Superior temporal gyrus (tissue), 1 donor: ENCODE measurements around the gene CCDC33.

ENCODE experiments used
- DNase-seq: peaks from one replicate; pipeline ENCODE4 v3.0.0-alpha.2; 2016; ENCODE audit errors: extremely low spot score

CCDC33 gene

GRCh38 chr15:74235962-74236361 lies at the start of gene CCDC33:
Gene CCDC33, plus strand, starts transcription at chr15:74236326. Its CDS starts 394 bp downstream, at chr15:74236720.
- no peak for DNase-seq

DNA sequence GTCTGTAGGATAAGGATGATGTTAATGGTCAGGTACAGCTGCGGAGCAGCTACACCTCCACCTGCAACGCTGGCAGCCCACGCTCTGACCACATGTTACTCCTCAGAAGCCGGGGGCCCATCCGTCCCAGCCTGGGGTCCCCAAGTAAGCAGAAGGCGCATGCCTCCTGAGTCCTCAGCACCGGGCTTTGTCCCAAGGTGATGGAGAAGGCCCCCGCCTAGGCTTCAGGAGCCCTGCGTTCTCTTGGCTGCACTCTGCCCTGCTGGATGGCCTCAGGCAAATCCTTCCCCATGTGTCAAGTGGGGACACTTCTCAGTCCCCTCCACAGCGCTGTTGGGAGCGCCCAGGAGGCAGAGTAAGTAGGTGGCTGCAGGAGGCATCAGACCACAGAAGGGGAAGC lies 47.9 kb upstream of the CCDC33 start:
- no peak for DNase-seq

- DNase-seq: no peak
Measured at GRCh38 chr15:74191798-74192197, 44.3 kb upstream of the CCDC33 start.

DNA sequence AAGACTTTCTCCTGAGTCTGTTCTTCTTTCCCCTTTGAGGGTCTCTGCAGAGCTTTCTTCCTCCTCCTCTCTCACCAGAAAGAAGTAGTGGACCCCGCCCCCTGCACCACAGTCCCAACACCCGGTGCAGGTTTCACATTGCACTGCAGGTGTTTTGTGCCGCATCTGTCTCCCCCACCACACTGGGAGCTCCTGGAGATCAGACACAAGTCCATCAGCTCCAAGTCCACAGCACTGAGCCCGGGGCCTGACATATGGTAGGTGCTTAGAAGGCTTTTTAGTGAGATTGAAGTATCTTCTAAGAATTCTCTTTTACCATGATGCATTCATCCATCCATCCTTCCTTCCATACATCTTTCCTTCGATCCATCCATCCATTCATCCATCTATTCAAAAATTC lies 43.4 kb upstream of the CCDC33 start:
- no peak for DNase-seq

DNA sequence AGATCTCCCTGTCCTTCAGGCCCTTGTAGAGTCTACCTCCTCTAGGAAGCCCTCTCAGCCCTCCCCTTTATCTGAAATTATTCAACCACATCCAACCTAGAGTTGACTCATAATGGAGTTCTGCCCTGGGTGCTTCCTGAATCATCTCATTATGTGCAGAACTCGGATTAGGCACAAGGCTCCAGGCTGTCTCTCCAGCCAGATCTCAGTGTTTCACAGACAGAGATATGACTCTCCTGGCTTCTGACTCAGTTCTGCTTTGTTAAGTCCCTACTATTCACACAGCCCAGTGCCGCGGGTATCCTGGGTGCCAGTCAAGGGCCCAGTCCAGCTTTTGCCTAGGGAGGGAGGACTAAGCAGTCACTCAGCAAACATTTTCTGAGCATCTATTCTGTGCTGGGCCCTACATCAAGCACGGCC lies 42.8 kb upstream of the CCDC33 start:
- DNase-seq: no peak

GRCh38 chr15:74193905-74194304 lies 42.2 kb upstream of the CCDC33 start:
- no peak for DNase-seq

GRCh38 chr15:74194572-74195559 lies 41.3 kb upstream of the CCDC33 start:
- no peak for DNase-seq

GRCh38 chr15:74196175-74196574 lies 40.0 kb upstream of the CCDC33 start:
- DNase-seq: no peak

DNA sequence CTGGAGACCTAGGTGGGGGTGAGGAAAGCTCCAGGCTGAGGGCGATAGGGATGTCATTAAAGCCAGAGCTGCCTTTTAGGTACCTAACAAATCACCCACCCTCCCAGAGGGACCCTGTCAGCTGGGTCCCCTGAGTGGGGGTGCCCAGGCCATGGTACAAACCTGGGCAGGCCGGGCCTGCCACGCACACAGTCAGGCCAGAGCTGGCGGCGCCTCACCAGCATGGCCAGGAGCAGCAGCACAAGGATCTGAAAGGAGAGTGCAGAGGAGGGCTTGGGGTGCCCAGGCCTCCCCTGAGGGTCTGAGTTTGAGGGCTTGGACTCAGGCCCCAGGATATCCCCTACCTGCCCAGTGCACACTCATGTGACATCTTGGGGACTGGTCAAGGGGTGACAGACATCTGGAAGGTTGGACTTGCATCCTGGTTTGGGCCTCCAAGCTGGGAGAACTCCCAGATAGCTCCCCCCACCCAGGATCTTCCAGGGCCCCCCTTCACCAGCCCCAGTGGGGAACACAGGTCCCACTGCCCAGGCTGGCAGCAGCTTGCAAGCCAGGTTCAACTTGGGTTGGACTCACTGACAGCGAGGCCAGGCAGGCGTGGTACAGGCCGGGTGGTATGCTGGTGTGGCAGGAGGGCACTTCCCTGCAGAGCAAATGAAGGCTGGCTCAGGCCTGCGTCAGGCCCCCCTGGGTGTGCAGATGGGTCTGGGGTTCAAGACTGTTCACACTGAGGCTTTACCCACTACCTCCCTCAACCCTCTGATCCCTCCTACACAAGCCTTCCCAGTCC lies 38.8 kb upstream of the CCDC33 start:
- no peak for DNase-seq

DNA sequence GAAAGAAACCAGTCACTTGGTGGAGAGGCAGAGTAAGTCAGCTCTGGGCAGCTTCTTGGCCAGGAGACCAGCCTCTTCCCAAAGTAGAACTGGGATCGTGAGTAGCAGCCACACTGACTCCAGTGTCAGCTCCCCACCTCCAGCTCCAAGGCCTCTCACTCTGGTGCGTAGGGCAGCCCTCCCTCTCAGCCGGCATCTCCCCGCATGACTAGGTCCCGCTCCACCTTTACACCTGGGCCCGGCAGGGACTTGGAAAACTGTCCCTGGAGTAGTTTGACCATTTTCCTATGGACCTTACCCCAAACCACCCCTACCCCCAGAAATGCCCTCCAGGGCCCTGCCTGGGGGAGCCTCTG lies 36.9 kb upstream of the CCDC33 start:
- DNase-seq: no peak

DNA sequence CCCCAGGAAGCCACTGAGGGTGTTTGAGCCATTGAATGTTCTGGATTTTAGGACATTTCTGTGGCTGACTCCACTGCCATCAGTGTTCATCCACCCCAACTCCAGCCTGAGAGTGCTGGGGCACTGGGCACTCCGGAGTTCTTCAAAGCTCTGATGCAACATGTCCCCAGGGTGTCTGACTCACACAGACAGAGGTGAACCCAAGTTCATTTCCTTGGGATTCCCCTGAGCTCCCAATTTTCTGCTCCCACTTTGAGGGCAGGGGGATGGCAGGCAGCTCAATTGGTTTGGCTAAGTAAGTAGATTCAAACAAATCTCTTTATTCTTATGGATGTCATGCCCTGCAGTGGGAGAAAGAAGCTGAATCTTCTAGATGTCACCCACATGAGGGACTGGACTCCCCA lies 35.7 kb upstream of the CCDC33 start:
- DNase-seq: no peak

GRCh38 chr15:74200871-74201419 lies 35.2 kb upstream of the CCDC33 start:
- no peak for DNase-seq

GRCh38 chr15:74201710-74202420 lies 34.3 kb upstream of the CCDC33 start:
- DNase-seq: no peak

DNA sequence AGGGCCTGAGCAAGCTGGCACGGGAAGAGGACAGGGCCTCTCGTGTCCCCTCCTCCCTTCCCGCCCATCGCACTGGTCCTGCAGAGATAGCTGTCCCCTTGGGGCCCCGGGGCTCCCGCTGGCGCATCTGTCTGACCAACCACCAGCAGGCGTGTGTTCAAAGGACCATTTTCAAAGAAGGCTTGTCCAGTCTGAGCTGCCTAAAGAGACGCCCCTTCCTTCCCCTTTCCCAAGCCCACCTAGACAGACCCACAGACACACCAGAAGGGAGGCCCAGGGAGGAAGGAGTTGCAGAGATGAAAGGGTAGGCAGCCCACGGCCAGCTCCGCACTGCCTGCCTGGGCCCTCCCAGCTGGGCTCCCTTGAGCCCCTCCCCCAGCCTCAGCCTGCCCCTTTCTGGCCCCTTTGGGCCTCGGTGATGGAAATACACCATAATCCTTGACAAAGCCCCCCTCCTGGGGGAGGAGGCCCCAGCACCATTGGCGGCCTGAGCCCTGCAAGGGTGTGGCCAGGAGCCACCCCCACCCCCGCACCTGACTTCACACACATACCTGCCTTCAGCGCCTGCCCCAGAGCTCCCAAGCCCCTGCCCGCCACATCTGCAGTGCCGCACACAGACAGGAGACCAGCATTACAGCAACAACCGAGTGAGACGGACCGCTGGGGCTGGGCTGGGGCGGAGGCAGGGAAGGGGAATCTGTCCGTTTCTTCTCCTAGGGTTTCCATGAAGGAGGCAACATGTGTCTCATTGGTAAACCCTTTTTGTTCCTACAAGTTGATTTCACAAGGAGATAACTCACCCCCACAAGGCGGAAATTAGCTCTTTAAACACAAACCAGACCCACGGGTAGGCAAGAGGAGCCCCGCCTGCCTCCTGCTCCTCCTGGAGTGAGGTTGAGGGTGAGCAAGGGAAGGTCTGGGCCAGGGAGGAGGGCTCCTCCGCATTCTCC lies 33.4 kb upstream of the CCDC33 start, which contains the start of gene STRA6:
TSS of gene STRA6 (minus strand) at position 336 of the 950 bp plus-strand sequence. CDS start 520 bp downstream, outside the sequence.
- DNase-seq: no peak

- no peak for DNase-seq
Measured at GRCh38 chr15:74203914-74204431, 32.2 kb upstream of the CCDC33 start.

DNA sequence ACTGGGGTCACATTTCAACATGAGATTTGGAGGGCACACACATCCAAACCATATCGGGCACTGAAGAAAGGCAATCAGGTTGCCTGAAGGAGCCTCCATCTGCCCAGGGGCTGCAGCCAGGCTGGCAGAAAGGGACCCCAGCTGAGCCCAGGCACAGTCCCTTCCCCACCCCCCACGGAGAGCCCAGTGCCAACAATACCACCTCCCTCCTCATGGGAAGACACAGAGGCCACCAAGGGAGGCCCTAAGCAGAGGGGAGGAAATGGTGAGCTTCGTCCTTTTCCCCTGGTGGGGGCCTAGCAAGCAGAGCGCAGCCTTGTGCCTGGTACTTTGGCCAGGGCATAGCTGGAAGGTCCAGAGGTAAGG lies 30.6 kb upstream of the CCDC33 start:
- DNase-seq: no peak

- no peak for DNase-seq
Measured at GRCh38 chr15:74206801-74207281, 29.3 kb upstream of the CCDC33 start.

GRCh38 chr15:74207652-74208440 lies 28.3 kb upstream of the CCDC33 start:
- DNase-seq: no peak

- DNase-seq: no peak
Measured at GRCh38 chr15:74208496-74208895, 27.6 kb upstream of the CCDC33 start.
